ENCODE measurements around the gene METTL27. TPM values are rescaled to one million over a fixed set of nuclear protein-coding genes. Genes with fewer than 3 reads are reported as not detected.

METTL27 gene
- total and polyA plus RNA-seq, 9 of the 15 experiments (the other 6 are each of a cell fraction or from before 2014, with no cell fraction given) = 0.08 to 0.82 (median 0.33) TPM; not detected in 4

DNA sequence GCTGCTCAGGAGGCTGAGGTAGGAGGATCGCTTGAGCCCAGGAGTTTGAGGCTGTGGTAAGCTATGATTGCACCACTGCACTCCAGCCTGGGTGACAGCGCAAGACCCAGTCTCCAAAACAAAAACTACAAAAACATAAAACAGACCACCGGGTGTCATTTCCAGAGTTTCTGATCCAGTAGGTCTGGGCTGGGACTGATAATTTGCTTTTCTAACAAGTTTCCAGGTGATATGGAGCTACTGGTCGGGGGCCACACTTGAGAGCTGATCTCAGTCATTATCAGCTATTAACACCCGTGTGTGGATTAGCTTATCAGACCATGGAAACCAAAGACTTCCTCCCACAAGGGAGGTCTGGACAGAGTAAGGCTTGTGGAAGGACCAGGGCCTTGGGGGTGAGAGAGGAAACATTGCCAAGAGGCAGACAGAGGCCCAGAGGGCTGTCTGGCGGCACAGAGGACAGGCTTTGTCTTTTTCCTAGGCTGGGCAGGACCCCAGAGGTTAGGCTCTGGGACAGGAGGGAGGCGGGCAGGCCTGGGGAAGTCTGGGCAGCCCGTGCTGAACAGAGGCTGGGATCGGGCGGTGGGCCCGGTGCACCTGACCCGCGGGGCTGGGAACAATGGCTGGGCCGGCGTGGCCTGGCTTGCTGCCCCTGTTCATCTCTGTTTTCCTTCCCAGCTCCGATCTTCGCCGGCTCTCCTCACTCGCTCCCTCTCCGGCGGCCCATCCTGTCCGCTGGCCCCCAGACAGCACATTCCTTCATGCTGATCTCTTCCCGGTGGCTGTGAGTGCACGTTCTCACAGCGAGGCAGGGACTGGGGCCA lies 43.9 kb upstream of the METTL27 start (continued):
- TF ChIP-seq, protein P1, sequence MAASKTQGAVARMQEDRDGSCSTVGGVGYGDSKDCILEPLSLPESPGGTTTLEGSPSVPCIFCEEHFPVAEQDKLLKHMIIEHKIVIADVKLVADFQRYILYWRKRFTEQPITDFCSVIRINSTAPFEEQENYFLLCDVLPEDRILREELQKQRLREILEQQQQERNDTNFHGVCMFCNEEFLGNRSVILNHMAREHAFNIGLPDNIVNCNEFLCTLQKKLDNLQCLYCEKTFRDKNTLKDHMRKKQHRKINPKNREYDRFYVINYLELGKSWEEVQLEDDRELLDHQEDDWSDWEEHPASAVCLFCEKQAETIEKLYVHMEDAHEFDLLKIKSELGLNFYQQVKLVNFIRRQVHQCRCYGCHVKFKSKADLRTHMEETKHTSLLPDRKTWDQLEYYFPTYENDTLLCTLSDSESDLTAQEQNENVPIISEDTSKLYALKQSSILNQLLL (CRISPR knock-in tag; IDR thresholded peaks at IDR 0.05; ENCODE audit: borderline replicate concordance) = no peak
- TF ChIP-seq NEUROD1 (IDR thresholded peaks at IDR 0.05; ENCODE audit: borderline replicate concordance, low read depth, low read length, partially characterized antibody) (peak; percentile 94), ZNF146 (CRISPR knock-in tag; IDR thresholded peaks at IDR 0.05; ENCODE audit: unreplicated experiment) (no peak), MBD1 (CRISPR knock-in tag; IDR thresholded peaks at IDR 0.05) (no peak), LCOR (CRISPR knock-in tag; IDR thresholded peaks at IDR 0.05) (peak; percentile 85; the same call in 1 of the 2 replicates), ZNF586 (CRISPR knock-in tag; conservative IDR thresholded peaks at IDR 0.05) (peak; percentile 47; the same call in 1 of the 2 replicates), EHMT2 (IDR thresholded peaks at IDR 0.05) (no peak), TBP (optimal IDR thresholded peaks at IDR 0.05; ENCODE audit: low read depth, low read length) (no peak), ZBTB43 (CRISPR knock-in tag; IDR thresholded peaks at IDR 0.05) (no peak), E2F8 (IDR thresholded peaks at IDR 0.05; ENCODE audit: low read depth, partially characterized antibody) (peak; percentile 71), ZKSCAN8 (CRISPR knock-in tag; IDR thresholded peaks at IDR 0.05) (peak; percentile 89)
- TF ChIP-seq, protein P2, sequence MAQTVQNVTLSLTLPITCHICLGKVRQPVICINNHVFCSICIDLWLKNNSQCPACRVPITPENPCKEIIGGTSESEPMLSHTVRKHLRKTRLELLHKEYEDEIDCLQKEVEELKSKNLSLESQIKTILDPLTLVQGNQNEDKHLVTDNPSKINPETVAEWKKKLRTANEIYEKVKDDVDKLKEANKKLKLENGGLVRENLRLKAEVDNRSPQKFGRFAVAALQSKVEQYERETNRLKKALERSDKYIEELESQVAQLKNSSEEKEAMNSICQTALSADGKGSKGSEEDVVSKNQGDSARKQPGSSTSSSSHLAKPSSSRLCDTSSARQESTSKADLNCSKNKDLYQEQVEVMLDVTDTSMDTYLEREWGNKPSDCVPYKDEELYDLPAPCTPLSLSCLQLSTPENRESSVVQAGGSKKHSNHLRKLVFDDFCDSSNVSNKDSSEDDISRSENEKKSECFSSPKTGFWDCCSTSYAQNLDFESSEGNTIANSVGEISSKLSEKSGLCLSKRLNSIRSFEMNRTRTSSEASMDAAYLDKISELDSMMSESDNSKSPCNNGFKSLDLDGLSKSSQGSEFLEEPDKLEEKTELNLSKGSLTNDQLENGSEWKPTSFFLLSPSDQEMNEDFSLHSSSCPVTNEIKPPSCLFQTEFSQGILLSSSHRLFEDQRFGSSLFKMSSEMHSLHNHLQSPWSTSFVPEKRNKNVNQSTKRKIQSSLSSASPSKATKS (CRISPR knock-in tag; IDR thresholded peaks at IDR 0.05) = no peak
- TF ChIP-seq, protein P3, sequence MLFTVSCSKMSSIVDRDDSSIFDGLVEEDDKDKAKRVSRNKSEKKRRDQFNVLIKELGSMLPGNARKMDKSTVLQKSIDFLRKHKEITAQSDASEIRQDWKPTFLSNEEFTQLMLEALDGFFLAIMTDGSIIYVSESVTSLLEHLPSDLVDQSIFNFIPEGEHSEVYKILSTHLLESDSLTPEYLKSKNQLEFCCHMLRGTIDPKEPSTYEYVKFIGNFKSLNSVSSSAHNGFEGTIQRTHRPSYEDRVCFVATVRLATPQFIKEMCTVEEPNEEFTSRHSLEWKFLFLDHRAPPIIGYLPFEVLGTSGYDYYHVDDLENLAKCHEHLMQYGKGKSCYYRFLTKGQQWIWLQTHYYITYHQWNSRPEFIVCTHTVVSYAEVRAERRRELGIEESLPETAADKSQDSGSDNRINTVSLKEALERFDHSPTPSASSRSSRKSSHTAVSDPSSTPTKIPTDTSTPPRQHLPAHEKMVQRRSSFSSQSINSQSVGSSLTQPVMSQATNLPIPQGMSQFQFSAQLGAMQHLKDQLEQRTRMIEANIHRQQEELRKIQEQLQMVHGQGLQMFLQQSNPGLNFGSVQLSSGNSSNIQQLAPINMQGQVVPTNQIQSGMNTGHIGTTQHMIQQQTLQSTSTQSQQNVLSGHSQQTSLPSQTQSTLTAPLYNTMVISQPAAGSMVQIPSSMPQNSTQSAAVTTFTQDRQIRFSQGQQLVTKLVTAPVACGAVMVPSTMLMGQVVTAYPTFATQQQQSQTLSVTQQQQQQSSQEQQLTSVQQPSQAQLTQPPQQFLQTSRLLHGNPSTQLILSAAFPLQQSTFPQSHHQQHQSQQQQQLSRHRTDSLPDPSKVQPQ (CRISPR knock-in tag; IDR thresholded peaks at IDR 0.05; ENCODE audit: borderline replicate concordance) = peak; percentile 93
